Panc1 (cell line): ENCODE results near the gene IGFBP1. TPM values are rescaled to one million over a fixed set of nuclear protein-coding genes. Genes with fewer than 3 reads are reported as not detected.

Source experiments
- ATAC-seq: fragments of 200-7000 bp; cut with Tn5 transposase; 2 replicates; pipeline ENCODE4 v1.9.1; 2020; ENCODE audit warnings: mild to moderate bottlenecking, moderate library complexity
- BruUV-seq: library from RNA; stranded (reverse); fragments of 400-500 nt; replicated peaks from 2 replicates; lab custom pipeline; 2021; lab: Mats Ljungman, UMichigan
- CTCF ChIA-PET: fragments of 300-600 bp; sonication (Branson Sonifier 250); formaldehyde crosslinking; loops from one replicate; lab custom pipeline; 2022; ENCODE audit warnings: antibody characterized with exemption; lab: Charles Lee
- POLR2A ChIA-PET: fragments of 300-600 bp; sonication (Branson Sonifier 250); formaldehyde crosslinking; loops from one replicate; lab custom pipeline; 2022; ENCODE audit warnings: antibody characterized with exemption; lab: Charles Lee
- DNase-seq: peaks from one replicate; pipeline ENCODE4 v3.0.0-alpha.2; 2010; ENCODE audit warnings: low read depth, low spot score
- H3K27ac ChIP-seq: 2 replicates; pipeline ENCODE4 v1.5.1; 2011; ENCODE audit warnings: mild to moderate bottlenecking, low read length, inconsistent platforms
- H3K27me3 ChIP-seq: fragments of 200-500 bp; sonication (Bioruptor generic); 2 replicates; pipeline ENCODE4 v1.6.0; 2014; ENCODE audit warnings: low read length, inconsistent platforms; ENCODE audit not compliant: control insufficient read depth, insufficient read depth
- H3K36me3 ChIP-seq: fragments of 200-500 bp; sonication (Bioruptor generic); 2 replicates; pipeline ENCODE4 v1.5.1; 2014; ENCODE audit warnings: inconsistent platforms, mild to moderate bottlenecking, low read length, moderate library complexity; ENCODE audit not compliant: control insufficient read depth, insufficient read depth
- H3K4me1 ChIP-seq: 2 replicates; pipeline ENCODE4 v1.5.1; 2011; ENCODE audit warnings: inconsistent platforms, mild to moderate bottlenecking, low read length, moderate library complexity; ENCODE audit not compliant: control insufficient read depth, insufficient read depth
- H3K4me3 ChIP-seq, 2 experiments: 2 replicates each; pipeline ENCODE4 v1.5.1; 2011 to 2012; ENCODE audit warnings: low read depth in 2 of 2, low read length in 2 of 2, mild to moderate bottlenecking in 2 of 2, inconsistent platforms in 1 of 2, moderate library complexity in 1 of 2
- H3K9me3 ChIP-seq: fragments of 200-500 bp; sonication (Bioruptor generic); 2 replicates; pipeline ENCODE4 v1.5.1; 2014; ENCODE audit warnings: low read depth, mild to moderate bottlenecking, inconsistent platforms, low read length, moderate library complexity; ENCODE audit not compliant: control insufficient read depth, insufficient read depth
- POLR2AphosphoS5 ChIP-seq: IDR thresholded peaks from 2 replicates; pipeline ENCODE4 v1.6.1; 2012; ENCODE audit warnings: mild to moderate bottlenecking, low read depth, low read length, moderate library complexity
- SIN3A ChIP-seq: IDR thresholded peaks from 2 replicates; pipeline ENCODE4 v1.6.1; 2012; ENCODE audit warnings: low read depth, mild to moderate bottlenecking, low read length, moderate library complexity, borderline replicate concordance; ENCODE audit not compliant: insufficient read depth
- TCF7L2 ChIP-seq: IDR thresholded peaks from 2 replicates; pipeline ENCODE4 v1.6.1; 2011; ENCODE audit warnings: mild to moderate bottlenecking, low read depth, low read length, inconsistent platforms
- in situ Hi-C: cut with HindIII; loops from 2 replicates; pipeline ENCODE4 v1.10.0; 2016; ENCODE audit warnings: low sequenced_read_pairs, low pct_unique_long_range_greater_than_20kb
- intact Hi-C: fragments of 100-400 bp; cut with micrococcal nuclease; formaldehyde crosslinking; loops from one replicate; pipeline ENCODE4 v1.10.0; 2022; ENCODE audit not compliant: unreplicated experiment
- total RNA-seq: library from RNA; stranded (reverse); gene quantifications from one replicate; pipeline ENCODE4 v1.2.1, GENCODE V29; 2021; ENCODE audit not compliant: unreplicated experiment
- TF ChIP-seq, protein P1 (sequence below), 2 experiments: IDR thresholded peaks; 2 replicates each; pipeline ENCODE4 v1.6.1; 2011 to 2012; ENCODE audit warnings: low read depth in 2 of 2, control low read depth in 1 of 2, low read length in 1 of 2, mild to moderate bottlenecking in 1 of 2, moderate library complexity in 1 of 2; ENCODE audit not compliant: insufficient read depth in 1 of 2
- TF ChIP-seq, protein P2 (sequence below): fragments of 450-650 bp; IDR thresholded peaks from 2 replicates; pipeline ENCODE4 v1.5.1; 2017; ENCODE audit warnings: mild to moderate bottlenecking

The IGFBP1 gene
- total RNA-seq, 1 experiment from 2014 or later = 0.33 TPM

DNA sequence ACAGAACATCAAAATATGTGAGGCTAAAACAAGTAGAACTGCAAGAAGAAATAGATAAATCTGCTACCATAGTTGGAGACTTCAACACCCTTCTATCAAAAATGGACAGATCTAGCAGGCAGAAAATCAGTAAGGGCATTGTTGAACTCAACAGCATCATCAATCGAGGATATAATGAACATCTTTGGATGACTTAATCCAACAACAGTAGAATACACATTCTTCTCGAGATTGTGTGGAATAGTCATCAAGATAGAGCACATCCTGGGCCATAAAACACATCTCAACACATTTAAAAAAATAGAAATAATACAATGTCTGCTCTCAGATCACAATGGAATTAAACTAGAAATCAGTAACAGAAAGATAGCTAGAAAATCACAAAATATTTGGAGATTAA, 9.9 kb downstream of the IGFBP1 start:
- in situ Hi-C loops (no loop called here), intact Hi-C loops (no loop called here)
- ChIA-PET POLR2A (no interaction called here), CTCF (no interaction called here)
- H3K27me3 ChIP-seq = peaks cover 12% of the 10 kb centered on the region
- TF ChIP-seq, protein P1, sequence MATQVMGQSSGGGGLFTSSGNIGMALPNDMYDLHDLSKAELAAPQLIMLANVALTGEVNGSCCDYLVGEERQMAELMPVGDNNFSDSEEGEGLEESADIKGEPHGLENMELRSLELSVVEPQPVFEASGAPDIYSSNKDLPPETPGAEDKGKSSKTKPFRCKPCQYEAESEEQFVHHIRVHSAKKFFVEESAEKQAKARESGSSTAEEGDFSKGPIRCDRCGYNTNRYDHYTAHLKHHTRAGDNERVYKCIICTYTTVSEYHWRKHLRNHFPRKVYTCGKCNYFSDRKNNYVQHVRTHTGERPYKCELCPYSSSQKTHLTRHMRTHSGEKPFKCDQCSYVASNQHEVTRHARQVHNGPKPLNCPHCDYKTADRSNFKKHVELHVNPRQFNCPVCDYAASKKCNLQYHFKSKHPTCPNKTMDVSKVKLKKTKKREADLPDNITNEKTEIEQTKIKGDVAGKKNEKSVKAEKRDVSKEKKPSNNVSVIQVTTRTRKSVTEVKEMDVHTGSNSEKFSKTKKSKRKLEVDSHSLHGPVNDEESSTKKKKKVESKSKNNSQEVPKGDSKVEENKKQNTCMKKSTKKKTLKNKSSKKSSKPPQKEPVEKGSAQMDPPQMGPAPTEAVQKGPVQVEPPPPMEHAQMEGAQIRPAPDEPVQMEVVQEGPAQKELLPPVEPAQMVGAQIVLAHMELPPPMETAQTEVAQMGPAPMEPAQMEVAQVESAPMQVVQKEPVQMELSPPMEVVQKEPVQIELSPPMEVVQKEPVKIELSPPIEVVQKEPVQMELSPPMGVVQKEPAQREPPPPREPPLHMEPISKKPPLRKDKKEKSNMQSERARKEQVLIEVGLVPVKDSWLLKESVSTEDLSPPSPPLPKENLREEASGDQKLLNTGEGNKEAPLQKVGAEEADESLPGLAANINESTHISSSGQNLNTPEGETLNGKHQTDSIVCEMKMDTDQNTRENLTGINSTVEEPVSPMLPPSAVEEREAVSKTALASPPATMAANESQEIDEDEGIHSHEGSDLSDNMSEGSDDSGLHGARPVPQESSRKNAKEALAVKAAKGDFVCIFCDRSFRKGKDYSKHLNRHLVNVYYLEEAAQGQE (IDR thresholded peaks at IDR 0.05; ENCODE audit: insufficient read depth in 1 of 2, low read depth in 2 of 2, low read length in 1 of 2) = no peak
- TF ChIP-seq TCF7L2 = no peak
- TF ChIP-seq, protein P2, sequence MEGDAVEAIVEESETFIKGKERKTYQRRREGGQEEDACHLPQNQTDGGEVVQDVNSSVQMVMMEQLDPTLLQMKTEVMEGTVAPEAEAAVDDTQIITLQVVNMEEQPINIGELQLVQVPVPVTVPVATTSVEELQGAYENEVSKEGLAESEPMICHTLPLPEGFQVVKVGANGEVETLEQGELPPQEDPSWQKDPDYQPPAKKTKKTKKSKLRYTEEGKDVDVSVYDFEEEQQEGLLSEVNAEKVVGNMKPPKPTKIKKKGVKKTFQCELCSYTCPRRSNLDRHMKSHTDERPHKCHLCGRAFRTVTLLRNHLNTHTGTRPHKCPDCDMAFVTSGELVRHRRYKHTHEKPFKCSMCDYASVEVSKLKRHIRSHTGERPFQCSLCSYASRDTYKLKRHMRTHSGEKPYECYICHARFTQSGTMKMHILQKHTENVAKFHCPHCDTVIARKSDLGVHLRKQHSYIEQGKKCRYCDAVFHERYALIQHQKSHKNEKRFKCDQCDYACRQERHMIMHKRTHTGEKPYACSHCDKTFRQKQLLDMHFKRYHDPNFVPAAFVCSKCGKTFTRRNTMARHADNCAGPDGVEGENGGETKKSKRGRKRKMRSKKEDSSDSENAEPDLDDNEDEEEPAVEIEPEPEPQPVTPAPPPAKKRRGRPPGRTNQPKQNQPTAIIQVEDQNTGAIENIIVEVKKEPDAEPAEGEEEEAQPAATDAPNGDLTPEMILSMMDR = no peak
- no peak for TF ChIP-seq SIN3A
- TF ChIP-seq POLR2AphosphoS5 = no peak
- no TSS peak for BruUV-seq
- H3K4me3 ChIP-seq = no peak overlapping the region
- DNase-seq (no peak), ATAC-seq (no peak)
- H3K4me1 ChIP-seq = no peaks in the 10 kb centered on the region
- no peak overlapping the region for H3K27ac ChIP-seq
- no peaks in the 10 kb centered on the region for H3K36me3 ChIP-seq
- H3K9me3 ChIP-seq = no peaks in the 10 kb centered on the region

DNA sequence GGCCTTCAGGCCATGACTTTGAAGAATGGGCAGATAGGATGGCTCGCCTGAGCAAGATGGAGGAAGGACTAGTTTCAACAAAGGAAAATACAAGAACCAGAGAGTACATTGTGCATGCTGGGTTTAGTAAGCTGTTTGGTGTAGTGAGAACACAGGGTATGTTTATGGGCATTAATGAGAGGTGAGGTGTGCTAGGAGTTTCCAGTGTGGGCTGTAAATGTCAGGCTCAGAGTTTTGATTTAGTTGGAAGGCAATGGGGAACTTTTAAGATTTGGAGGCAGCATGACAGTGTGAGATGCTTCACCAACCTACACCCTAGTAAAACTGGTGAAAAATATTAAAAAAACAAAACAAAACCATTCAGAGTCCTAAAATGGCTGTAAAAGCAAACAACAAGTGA, 13.3 kb downstream of the IGFBP1 start:
- intact Hi-C loops (no loop called here), in situ Hi-C loops (no loop called here)
- H3K4me1 ChIP-seq = no peaks in the 10 kb centered on the region
- TF ChIP-seq POLR2AphosphoS5 = no peak
- TF ChIP-seq, protein P2 = no peak
- TF ChIP-seq, protein P1 (IDR thresholded peaks at IDR 0.05; ENCODE audit: insufficient read depth in 1 of 2, low read depth in 2 of 2, low read length in 1 of 2) = no peak
- no peak for TF ChIP-seq TCF7L2
- TF ChIP-seq SIN3A = no peak
- H3K27ac ChIP-seq = no peak overlapping the region
- no TSS peak for BruUV-seq
- CTCF ChIA-PET = no interaction called here
- peaks cover 2% of the 10 kb centered on the region; the same call in 1 of the 2 replicates for H3K9me3 ChIP-seq
- H3K27me3 ChIP-seq = peaks cover 4% of the 10 kb centered on the region; the same call in 1 of the 2 replicates
- POLR2A ChIA-PET = no interaction called here
- DNase-seq = no peak
- no peaks in the 10 kb centered on the region for H3K36me3 ChIP-seq
- no peak overlapping the region for H3K4me3 ChIP-seq
- ATAC-seq = no peak
